Measurements from ENCODE around the gene APOOL. TPM values are rescaled to one million over a fixed set of nuclear protein-coding genes. Genes with fewer than 3 reads are reported as not detected.
A peak's percentile ranks its signal among the peaks of the same experiment; 100 is the strongest.

APOOL gene
- total RNA-seq, 4 donors from 2014 or later, result 13.0 to 16.9 (median 14.3) TPM

DNA sequence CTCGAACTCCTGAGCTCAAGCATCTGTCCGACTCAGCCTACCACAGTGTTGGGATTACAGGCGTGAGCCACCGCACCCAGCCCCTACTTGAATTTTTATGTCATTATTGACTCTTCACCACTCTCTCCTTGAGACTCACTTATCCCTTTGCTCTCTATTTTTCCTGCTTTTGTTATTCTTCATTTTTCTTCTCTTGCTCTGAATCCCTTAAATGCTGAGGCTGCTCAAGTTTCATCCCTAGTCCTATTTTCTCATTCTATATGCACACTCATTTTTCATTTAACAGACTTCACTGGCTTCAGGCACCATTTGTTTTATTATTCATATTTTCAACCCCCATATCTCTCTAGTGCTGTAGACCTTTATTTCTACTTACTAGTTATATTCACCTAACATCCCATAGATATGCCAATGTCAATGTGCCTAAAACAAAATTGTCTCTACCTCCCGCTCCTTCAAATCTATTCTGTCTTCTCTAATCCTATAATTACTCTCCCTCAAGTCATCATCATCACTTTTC is 85.7 kb downstream of the APOOL start:
- 90 to 94% methylated on average over 5 of the region's 5 CpGs for WGBS, 2 donors
- intact Hi-C loops (cut with DNase I; ENCODE audit: low total_unique reads), result no loop called here
- DNase-seq (ENCODE audit: low spot score in 2 of 2), result no peak
- TF ChIP-seq, protein P1, sequence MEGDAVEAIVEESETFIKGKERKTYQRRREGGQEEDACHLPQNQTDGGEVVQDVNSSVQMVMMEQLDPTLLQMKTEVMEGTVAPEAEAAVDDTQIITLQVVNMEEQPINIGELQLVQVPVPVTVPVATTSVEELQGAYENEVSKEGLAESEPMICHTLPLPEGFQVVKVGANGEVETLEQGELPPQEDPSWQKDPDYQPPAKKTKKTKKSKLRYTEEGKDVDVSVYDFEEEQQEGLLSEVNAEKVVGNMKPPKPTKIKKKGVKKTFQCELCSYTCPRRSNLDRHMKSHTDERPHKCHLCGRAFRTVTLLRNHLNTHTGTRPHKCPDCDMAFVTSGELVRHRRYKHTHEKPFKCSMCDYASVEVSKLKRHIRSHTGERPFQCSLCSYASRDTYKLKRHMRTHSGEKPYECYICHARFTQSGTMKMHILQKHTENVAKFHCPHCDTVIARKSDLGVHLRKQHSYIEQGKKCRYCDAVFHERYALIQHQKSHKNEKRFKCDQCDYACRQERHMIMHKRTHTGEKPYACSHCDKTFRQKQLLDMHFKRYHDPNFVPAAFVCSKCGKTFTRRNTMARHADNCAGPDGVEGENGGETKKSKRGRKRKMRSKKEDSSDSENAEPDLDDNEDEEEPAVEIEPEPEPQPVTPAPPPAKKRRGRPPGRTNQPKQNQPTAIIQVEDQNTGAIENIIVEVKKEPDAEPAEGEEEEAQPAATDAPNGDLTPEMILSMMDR (IDR thresholded peaks at IDR 0.05), result no peak
- TF ChIP-seq POLR2A (IDR thresholded peaks at IDR 0.05), result no peak
- H3K4me3 ChIP-seq (ENCODE audit: low read depth, poor library complexity, severe bottlenecking), result no peak overlapping the region

- 25 to 43% methylated on average over 2 to 4 of the region's 4 CpGs for WGBS, 2 donors
- intact Hi-C loops (cut with DNase I; ENCODE audit: low total_unique reads), result no loop called here
- no peak overlapping the region for H3K4me3 ChIP-seq (ENCODE audit: low read depth, poor library complexity, severe bottlenecking)
- TF ChIP-seq POLR2A (IDR thresholded peaks at IDR 0.05), result no peak
- TF ChIP-seq, protein P1 (IDR thresholded peaks at IDR 0.05), result no peak
- peak; percentile 15 to 84 for DNase-seq (ENCODE audit: low spot score in 2 of 2)
These were observed 103.7 kb downstream of the APOOL start for GRCh38 chrX:85107407-85107806.

DNA sequence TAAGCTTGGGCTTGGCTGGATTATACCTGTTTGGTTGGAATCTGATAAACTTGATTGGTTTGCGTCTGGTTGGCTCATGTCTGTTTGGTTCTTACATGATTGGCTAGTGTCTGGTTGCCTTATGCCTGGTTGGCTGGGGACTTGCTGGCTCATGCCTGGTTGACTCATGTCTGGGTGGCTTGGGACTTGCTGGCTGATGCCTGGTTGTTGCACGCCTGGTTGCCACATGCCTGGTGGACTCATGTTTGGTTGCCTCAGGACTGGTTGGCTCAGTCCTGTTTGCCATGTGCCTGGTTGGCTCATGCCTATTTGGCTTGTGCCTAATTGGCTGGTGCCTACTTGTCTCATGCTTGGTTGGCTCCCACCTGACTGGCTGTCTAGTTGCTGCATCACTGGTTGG is 104.5 kb downstream of the APOOL start:
- 40 to 47% methylated on average over 1 to 2 of the region's 2 CpGs for WGBS, 2 donors
- intact Hi-C loops (cut with DNase I; ENCODE audit: low total_unique reads), result no loop called here
- no peak for DNase-seq (ENCODE audit: low spot score in 2 of 2)
- H3K4me3 ChIP-seq (ENCODE audit: low read depth, poor library complexity, severe bottlenecking), result no peak overlapping the region
- TF ChIP-seq POLR2A (IDR thresholded peaks at IDR 0.05), result no peak
- TF ChIP-seq, protein P1 (IDR thresholded peaks at IDR 0.05), result no peak

DNA sequence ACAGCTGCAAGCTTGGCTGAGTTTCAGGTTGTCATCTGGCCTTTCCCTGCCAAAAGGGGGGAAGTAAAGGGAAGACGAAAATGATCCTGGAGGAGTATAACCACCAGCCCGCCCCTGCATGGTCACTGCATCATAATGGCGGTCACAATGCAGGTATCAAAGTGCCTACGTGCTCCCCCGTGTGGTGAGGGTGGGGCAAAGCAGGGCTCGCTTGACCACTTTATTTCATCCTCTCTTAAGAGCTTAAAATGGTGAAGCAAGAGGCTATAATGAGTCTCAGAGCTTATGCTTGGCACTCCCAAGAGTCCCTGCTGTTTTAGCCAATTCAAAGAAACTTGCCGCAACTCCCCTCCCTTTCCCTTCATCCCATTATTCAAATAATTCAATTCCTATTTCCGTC is 105.6 kb downstream of the APOOL start:
- no peak for TF ChIP-seq POLR2A (IDR thresholded peaks at IDR 0.05)
- intact Hi-C loops (cut with DNase I; ENCODE audit: low total_unique reads), result no loop called here
- 54 to 65% methylated on average over 8 of the region's 8 CpGs for WGBS, 2 donors
- no peak overlapping the region for H3K4me3 ChIP-seq (ENCODE audit: low read depth, poor library complexity, severe bottlenecking)
- DNase-seq (ENCODE audit: low spot score in 2 of 2), result no peak

DNA sequence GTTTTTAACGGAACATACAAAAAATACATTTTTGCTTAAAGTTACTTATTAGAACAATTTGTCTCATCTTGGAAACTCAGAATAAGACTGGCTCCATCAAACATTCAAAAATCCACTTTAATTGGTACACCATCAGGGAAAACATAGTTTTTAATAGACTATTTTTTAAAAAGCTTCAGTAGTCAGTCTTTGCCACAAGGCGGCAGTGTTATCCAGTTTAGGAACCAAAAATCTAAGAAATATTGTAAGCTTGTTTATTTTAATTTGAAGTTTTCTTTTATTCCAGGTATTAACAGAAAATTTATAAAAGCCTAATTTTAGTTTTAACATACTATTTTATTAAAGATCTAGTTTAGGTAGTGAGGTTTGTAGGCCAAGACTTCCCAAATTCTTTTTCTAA is 107.7 kb downstream of the APOOL start:
- no peak for DNase-seq (ENCODE audit: low spot score in 2 of 2)
- TF ChIP-seq, protein P1 (IDR thresholded peaks at IDR 0.05), result no peak
- no peak for TF ChIP-seq POLR2A (IDR thresholded peaks at IDR 0.05)
- intact Hi-C loops (cut with DNase I; ENCODE audit: low total_unique reads), result loop anchor here (10.0 kb wide), 1 partner anchor 433 kb away; no protein-coding TSS in a partner anchor
- H3K4me3 ChIP-seq (ENCODE audit: low read depth, poor library complexity, severe bottlenecking), result no peak overlapping the region
- 29 to 33% methylated on average over 2 of the region's 2 CpGs for WGBS, 2 donors

GRCh38 chrX:85112293-85112692 is 108.6 kb downstream of the APOOL start:
- no peak overlapping the region for H3K4me3 ChIP-seq (ENCODE audit: low read depth, poor library complexity, severe bottlenecking)
- 64 to 67% methylated on average over 9 of the region's 9 CpGs for WGBS, 2 donors
- no peak for TF ChIP-seq POLR2A (IDR thresholded peaks at IDR 0.05)
- TF ChIP-seq, protein P1 (IDR thresholded peaks at IDR 0.05), result no peak
- intact Hi-C loops (cut with DNase I; ENCODE audit: low total_unique reads), result loop anchor here (10.0 kb wide), 1 partner anchor 433 kb away; no protein-coding TSS in a partner anchor
- DNase-seq (ENCODE audit: low spot score in 2 of 2), result no peak
